PC-3 (cell line): Measurements from ENCODE around the gene LCTL.

ENCODE experiments used
- EZH2 ChIP-seq: fragments of 300-600 bp; sonication (generic); IDR thresholded peaks from one replicate; pipeline ENCODE4 v1.6.1; 2017; ENCODE audit warnings: antibody characterized with exemption, mild to moderate bottlenecking, low read length; ENCODE audit not compliant: unreplicated experiment
- EZH2phosphoT487 ChIP-seq: fragments of 300-600 bp; sonication (generic); IDR thresholded peaks from 2 replicates; pipeline ENCODE4 v1.6.1; 2018; ENCODE audit warnings: mild to moderate bottlenecking, antibody characterized with exemption, low read length, borderline replicate concordance
- TF ChIP-seq, protein P1 (sequence below): fragments of 300-600 bp; sonication (generic); conservative IDR thresholded peaks from 2 replicates; pipeline ENCODE4 v1.5.1; 2017; ENCODE audit warnings: antibody characterized with exemption, low read depth, mild to moderate bottlenecking, low read length

DNA sequence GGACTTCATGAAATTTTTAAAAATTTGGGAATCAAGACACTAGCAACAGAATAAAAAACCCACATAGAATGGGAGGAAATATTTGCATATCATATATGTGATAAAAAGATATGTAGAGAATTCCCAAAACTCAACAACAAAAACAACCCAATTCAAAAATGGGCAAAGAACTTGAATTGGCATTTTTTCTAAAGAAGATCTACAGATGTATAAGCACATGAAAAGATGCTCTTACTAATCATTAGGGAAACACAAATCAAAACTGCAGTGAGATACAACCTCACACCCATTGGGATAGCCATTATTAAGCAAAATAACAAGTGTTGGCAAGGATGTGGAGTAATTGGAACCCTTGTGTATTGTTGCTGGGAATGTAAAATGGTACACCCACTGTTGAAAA lies 10.1 kb downstream of the LCTL start:
- TF ChIP-seq, protein P1, sequence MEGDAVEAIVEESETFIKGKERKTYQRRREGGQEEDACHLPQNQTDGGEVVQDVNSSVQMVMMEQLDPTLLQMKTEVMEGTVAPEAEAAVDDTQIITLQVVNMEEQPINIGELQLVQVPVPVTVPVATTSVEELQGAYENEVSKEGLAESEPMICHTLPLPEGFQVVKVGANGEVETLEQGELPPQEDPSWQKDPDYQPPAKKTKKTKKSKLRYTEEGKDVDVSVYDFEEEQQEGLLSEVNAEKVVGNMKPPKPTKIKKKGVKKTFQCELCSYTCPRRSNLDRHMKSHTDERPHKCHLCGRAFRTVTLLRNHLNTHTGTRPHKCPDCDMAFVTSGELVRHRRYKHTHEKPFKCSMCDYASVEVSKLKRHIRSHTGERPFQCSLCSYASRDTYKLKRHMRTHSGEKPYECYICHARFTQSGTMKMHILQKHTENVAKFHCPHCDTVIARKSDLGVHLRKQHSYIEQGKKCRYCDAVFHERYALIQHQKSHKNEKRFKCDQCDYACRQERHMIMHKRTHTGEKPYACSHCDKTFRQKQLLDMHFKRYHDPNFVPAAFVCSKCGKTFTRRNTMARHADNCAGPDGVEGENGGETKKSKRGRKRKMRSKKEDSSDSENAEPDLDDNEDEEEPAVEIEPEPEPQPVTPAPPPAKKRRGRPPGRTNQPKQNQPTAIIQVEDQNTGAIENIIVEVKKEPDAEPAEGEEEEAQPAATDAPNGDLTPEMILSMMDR, result no peak
- TF ChIP-seq EZH2, result no peak
- TF ChIP-seq EZH2phosphoT487, result no peak
